PC-3 (cell line): ENCODE measurements around the gene NFIC.

Experiments used
- CTCF ChIP-seq: fragments of 300-600 bp; sonication (generic); conservative IDR thresholded peaks from 2 replicates; pipeline ENCODE4 v1.5.1; 2017; ENCODE audit warnings: antibody characterized with exemption, low read depth, mild to moderate bottlenecking, low read length
- EZH2 ChIP-seq: fragments of 300-600 bp; sonication (generic); IDR thresholded peaks from one replicate; pipeline ENCODE4 v1.6.1; 2017; ENCODE audit warnings: antibody characterized with exemption, mild to moderate bottlenecking, low read length; ENCODE audit not compliant: unreplicated experiment

DNA sequence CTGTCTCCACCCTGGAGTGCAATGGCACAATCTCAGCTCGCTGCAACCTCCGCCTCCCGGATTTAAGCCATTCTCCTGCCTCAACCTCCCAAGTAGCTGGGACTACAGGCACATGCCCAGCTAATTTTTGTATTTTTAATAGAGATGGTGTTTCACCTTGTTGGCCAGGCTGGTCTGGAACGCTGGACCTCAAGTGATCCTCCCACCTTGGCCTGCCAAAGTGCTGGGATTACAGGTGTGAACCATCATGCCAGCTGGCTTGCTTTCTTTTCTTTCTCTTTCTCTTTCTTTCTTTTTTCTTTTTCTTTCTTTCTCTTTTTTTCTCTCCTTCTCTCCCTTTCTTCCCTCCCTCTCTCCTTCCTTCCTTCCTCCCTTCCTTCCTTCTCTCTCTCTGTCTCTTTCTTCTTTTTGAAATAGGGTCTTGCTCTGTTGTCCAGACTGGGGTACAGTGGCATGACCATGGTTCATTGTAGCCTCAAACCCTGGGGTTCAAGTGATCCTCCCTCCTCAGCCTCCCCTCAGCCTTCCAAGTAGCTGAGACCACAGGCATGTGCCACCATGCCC, 33.3 kb upstream of the NFIC start:
- TF ChIP-seq CTCF (no peak), EZH2 (no peak)
